IMR-90 (cell line): ENCODE data around the gene CD82.

Experiments used
- BHLHE40 ChIP-seq: fragments of 150-350 bp; IDR thresholded peaks from 2 replicates; pipeline ENCODE4 v1.6.1; 2016; ENCODE audit warnings: mild to moderate bottlenecking, low read depth, low read length
- CEBPB ChIP-seq: IDR thresholded peaks from 2 replicates; pipeline ENCODE4 v1.6.1; 2012; ENCODE audit warnings: low read depth, low read length, improper control_type of control experiment
- FOS ChIP-seq: fragments of 150-350 bp; IDR thresholded peaks from 2 replicates; pipeline ENCODE4 v1.6.1; 2016; ENCODE audit warnings: low read depth, low read length
- MAFK ChIP-seq: IDR thresholded peaks from 2 replicates; pipeline ENCODE4 v1.6.1; 2012; ENCODE audit warnings: low read depth, low read length, improper control_type of control experiment
- POLR2A ChIP-seq: IDR thresholded peaks from 2 replicates; pipeline ENCODE4 v1.6.1; 2012; ENCODE audit warnings: mild to moderate bottlenecking, low read depth, low read length
- RCOR1 ChIP-seq: IDR thresholded peaks from 2 replicates; pipeline ENCODE4 v1.6.1; 2012; ENCODE audit warnings: mild to moderate bottlenecking, low read length, improper control_type of control experiment; ENCODE audit not compliant: insufficient replicate concordance
- SMC3 ChIP-seq: fragments of 150-350 bp; IDR thresholded peaks from 2 replicates; pipeline ENCODE4 v1.6.1; 2016; ENCODE audit warnings: low read depth, mild to moderate bottlenecking, antibody characterized with exemption, low read length, moderate library complexity
- TF ChIP-seq, protein P1 (sequence below): conservative IDR thresholded peaks from 2 replicates; pipeline ENCODE4 v1.5.1; 2012; ENCODE audit warnings: mild to moderate bottlenecking, low read depth, low read length, improper control_type of control experiment

DNA sequence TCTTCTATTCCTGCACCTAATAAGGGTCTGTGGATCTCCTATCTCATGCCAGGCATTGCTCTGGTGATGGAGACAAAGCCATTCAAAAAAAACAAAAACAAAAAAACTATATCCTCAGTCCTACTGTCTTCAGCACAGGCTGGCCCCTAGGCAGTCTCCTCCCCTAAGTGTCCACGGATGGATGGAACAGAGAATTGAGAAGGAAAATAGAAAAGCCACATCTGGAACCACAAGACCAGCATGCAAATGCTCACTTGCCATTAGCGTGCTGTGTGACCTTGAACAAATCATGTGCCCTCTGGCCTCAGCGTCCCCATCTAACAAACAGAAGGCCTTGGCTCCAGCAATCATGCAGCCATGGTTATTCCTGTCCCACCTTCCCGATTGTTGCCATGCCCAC lies 32.7 kb upstream of the CD82 start:
- TF ChIP-seq, protein P1, sequence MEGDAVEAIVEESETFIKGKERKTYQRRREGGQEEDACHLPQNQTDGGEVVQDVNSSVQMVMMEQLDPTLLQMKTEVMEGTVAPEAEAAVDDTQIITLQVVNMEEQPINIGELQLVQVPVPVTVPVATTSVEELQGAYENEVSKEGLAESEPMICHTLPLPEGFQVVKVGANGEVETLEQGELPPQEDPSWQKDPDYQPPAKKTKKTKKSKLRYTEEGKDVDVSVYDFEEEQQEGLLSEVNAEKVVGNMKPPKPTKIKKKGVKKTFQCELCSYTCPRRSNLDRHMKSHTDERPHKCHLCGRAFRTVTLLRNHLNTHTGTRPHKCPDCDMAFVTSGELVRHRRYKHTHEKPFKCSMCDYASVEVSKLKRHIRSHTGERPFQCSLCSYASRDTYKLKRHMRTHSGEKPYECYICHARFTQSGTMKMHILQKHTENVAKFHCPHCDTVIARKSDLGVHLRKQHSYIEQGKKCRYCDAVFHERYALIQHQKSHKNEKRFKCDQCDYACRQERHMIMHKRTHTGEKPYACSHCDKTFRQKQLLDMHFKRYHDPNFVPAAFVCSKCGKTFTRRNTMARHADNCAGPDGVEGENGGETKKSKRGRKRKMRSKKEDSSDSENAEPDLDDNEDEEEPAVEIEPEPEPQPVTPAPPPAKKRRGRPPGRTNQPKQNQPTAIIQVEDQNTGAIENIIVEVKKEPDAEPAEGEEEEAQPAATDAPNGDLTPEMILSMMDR: no peak
- TF ChIP-seq BHLHE40: no peak
- no peak for TF ChIP-seq CEBPB
- TF ChIP-seq FOS: no peak
- no peak for TF ChIP-seq POLR2A
- TF ChIP-seq RCOR1: no peak
- no peak for TF ChIP-seq MAFK
- TF ChIP-seq SMC3: no peak
